Ectodermal cell (in vitro differentiated cells): ENCODE measurements around the gene MYBPC3.

Experiments used
- H3K27ac ChIP-seq: 2 replicates; pipeline ENCODE4 v1.7.0; 2013; ENCODE audit warnings: mild to moderate bottlenecking, low read depth, low read length; ENCODE audit not compliant: insufficient read depth, poor library complexity, severe bottlenecking
- H3K27me3 ChIP-seq: 2 replicates; pipeline ENCODE4 v1.7.0; 2013; ENCODE audit warnings: mild to moderate bottlenecking, low read length; ENCODE audit not compliant: insufficient read depth, control insufficient read depth, poor library complexity, severe bottlenecking
- H3K36me3 ChIP-seq: one replicate; pipeline ENCODE4 v1.7.0; 2013; ENCODE audit warnings: low read length; ENCODE audit not compliant: control insufficient read depth, insufficient read depth
- H3K4me1 ChIP-seq: one replicate; pipeline ENCODE4 v1.7.0; 2013; ENCODE audit warnings: low read length; ENCODE audit not compliant: control insufficient read depth, insufficient read depth
- H3K4me3 ChIP-seq: 2 replicates; pipeline ENCODE4 v1.7.0; 2013; ENCODE audit warnings: low read depth, low read length, control low read depth; ENCODE audit not compliant: insufficient read depth
- H3K9me3 ChIP-seq: 2 replicates; pipeline ENCODE4 v1.7.0; 2013; ENCODE audit warnings: mild to moderate bottlenecking, low read length, moderate library complexity; ENCODE audit not compliant: control insufficient read depth
- WGBS, 2 experiments: methylation state at CpG; one replicate each; pipeline ENCODE4 v1.1.7; 2013; ENCODE audit warnings: missing lambda C conversion rate in 2 of 2; 5-methylcytosine and 5-hydroxymethylcytosine counted together

MYBPC3 gene

DNA sequence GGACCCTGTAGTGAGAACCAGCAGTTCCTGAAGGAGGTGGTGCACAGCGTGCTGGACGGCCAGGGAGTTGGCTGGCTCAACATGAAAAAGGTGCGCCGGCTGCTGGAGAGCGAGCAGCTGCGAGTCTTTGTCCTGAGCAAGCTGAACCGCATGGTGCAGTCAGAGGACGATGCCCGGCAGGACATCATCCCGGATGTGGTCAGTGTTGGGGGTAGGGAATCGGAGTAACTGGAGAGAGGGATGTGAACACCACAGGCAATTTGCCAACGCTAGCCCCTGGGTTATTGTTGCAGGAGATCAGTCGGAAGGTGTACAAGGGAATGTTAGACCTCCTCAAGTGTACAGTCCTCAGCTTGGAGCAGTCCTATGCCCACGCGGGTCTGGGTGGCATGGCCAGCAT, 62.6 kb downstream of the MYBPC3 start:
- WGBS, 2 experiments = 95% methylated on average over 15 of the region's 15 CpGs
- no peak overlapping the region for H3K27ac ChIP-seq
- no peaks in the 10 kb centered on the region for H3K4me1 ChIP-seq
- peaks cover 9% of the 10 kb centered on the region for H3K36me3 ChIP-seq
- no peaks in the 10 kb centered on the region for H3K27me3 ChIP-seq
- no peaks in the 10 kb centered on the region for H3K9me3 ChIP-seq
- H3K4me3 ChIP-seq = no peak overlapping the region

- Histone ChIP-seq H3K9me3 (no peaks in the 10 kb centered on the region), H3K27ac (no peak overlapping the region), H3K4me1 (no peaks in the 10 kb centered on the region), H3K4me3 (no peak overlapping the region), H3K27me3 (no peaks in the 10 kb centered on the region), H3K36me3 (peaks cover 18% of the 10 kb centered on the region)
- WGBS, 2 experiments = 95 to 96% methylated on average over 5 of the region's 5 CpGs
Observed at GRCh38 chr11:47288066-47288465, 64.4 kb downstream of the MYBPC3 start.

DNA sequence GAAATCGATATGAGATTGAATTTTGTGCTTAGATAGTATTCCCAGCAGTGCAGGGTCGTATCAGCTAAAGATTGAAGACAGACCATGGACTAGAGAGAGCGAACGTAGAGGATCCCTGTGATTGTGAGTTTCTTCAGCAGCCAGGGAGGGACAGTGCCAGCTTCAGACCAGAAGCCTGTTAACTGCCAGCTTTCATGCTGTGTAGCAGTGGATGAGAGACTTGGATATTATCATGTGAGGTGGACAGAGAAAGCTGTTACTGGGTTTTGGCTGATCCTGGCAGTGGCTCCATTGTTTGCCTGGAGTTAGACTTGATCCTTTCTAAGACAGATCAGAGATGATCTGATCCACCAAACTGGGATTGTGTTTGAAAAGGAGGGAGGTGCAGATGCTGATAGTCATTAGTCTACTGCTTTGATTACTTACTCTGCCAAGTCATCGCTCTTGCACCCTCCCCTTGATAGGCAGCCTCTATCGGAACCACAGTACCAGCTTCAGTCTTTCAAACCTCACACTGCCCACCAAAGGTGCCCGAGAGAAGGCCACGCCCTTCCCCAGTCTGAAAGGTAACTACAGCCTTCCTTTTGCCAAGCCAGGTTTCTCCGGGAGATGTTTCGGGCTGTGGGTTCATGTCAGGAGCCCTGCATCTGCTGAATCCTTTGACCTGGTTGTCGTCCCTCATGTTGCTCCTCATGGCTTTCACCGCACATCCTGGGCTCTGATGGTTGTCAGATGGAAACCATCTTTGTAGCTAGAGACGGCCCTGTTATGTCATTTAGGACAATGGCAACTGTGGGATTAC, 66.3 kb downstream of the MYBPC3 start:
- WGBS, 2 experiments = 93 to 95% methylated on average over 13 of the region's 13 CpGs
- H3K4me1 ChIP-seq = no peaks in the 10 kb centered on the region
- peaks cover 26% of the 10 kb centered on the region for H3K36me3 ChIP-seq
- H3K4me3 ChIP-seq = no peak overlapping the region
- no peaks in the 10 kb centered on the region for H3K9me3 ChIP-seq
- H3K27me3 ChIP-seq = no peaks in the 10 kb centered on the region
- no peak overlapping the region for H3K27ac ChIP-seq

DNA sequence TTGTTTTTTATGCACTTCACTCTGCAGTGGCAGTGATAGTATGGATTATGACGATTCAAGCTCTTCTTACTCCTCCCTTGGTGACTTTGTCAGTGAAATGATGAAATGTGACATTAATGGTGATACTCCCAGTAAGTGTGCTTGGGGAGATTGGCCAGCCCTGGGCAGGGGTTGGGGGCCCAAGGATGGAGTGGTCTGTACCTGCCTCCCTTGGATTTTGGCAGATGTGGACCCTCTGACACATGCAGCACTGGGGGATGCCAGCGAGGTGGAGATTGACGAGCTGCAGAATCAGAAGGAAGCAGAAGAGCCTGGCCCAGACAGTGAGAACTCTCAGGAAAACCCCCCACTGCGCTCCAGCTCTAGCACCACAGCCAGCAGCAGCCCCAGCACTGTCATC, 68.4 kb downstream of the MYBPC3 start:
- no peak overlapping the region for H3K4me3 ChIP-seq
- peaks cover 23% of the 10 kb centered on the region for H3K36me3 ChIP-seq
- 95% methylated on average over 4 of the region's 4 CpGs for WGBS, 2 experiments
- no peaks in the 10 kb centered on the region for H3K27me3 ChIP-seq
- no peaks in the 10 kb centered on the region for H3K4me1 ChIP-seq
- H3K27ac ChIP-seq = no peak overlapping the region
- H3K9me3 ChIP-seq = no peaks in the 10 kb centered on the region

GRCh38 chr11:47282462-47282861, 70.0 kb downstream of the MYBPC3 start:
- no peak overlapping the region for H3K27ac ChIP-seq
- no peaks in the 10 kb centered on the region for H3K27me3 ChIP-seq
- WGBS, 2 experiments = 94% methylated on average over 7 of the region's 7 CpGs

More at GRCh38 chr11:47282462-47282861, 70.0 kb downstream of the MYBPC3 start:
- Histone ChIP-seq H3K4me3 (no peak overlapping the region), H3K9me3 (no peaks in the 10 kb centered on the region), H3K4me1 (no peaks in the 10 kb centered on the region), H3K36me3 (peaks cover 23% of the 10 kb centered on the region)
